SK-N-SH (cell line): Measurements from ENCODE around the gene GAL3ST3. TPM values are rescaled to one million over a fixed set of nuclear protein-coding genes. Genes with fewer than 3 reads are reported as not detected.

Experiments
- CTCF ChIA-PET: fragments of 300-600, 350-600 bp; formaldehyde crosslinking; extraction: SDS; loops from one replicate; lab custom pipeline; 2021; lab: Yijun Ruan, JAX
- POLR2A ChIA-PET: fragments of 350-600 bp; sonication (Branson Sonifier 250); formaldehyde crosslinking; extraction: SDS; loops from one replicate; lab custom pipeline; 2020; ENCODE audit warnings: antibody characterized with exemption, inconsistent platforms; lab: Yijun Ruan, JAX
- DNase-seq: peaks from one replicate; pipeline ENCODE4 v3.0.0; 2012
- H2AFZ ChIP-seq: fragments of 200-600 bp; sonication (generic); 2 replicates; pipeline ENCODE4 v1.8.1; 2016; ENCODE audit warnings: antibody characterized with exemption, mild to moderate bottlenecking, low read depth
- H3F3A ChIP-seq: fragments of 200-600 bp; sonication (generic); replicated peaks from 2 replicates; pipeline ENCODE3; 2016; ENCODE audit warnings: antibody characterized with exemption, mild to moderate bottlenecking; ENCODE audit not compliant: insufficient read depth
- H3K27ac ChIP-seq, 2 experiments: fragments of 200-500 bp in 1 of 2; fragments of 200-600 bp in 1 of 2; sonication (Bioruptor generic) in 1 of 2; sonication (generic), shearing (Covaris generic) in 1 of 2; 2 replicates each; pipeline versions ENCODE4 v1.5.1 to v1.6.1; 2014 to 2016; ENCODE audit warnings: low read depth in 2 of 2, inconsistent platforms in 1 of 2, low read length in 1 of 2, mild to moderate bottlenecking in 1 of 2, mixed read lengths in 1 of 2
- H3K27me3 ChIP-seq: fragments of 200-600 bp; sonication (generic), shearing (Covaris generic); 2 replicates; pipeline ENCODE4 v1.6.1; 2016; ENCODE audit warnings: mixed run types; ENCODE audit not compliant: insufficient read depth
- H3K36me3 ChIP-seq, 2 experiments: fragments of 200-500 bp in 1 of 2; fragments of 200-600 bp in 1 of 2; sonication (Bioruptor generic) in 1 of 2; sonication (generic) in 1 of 2; replicated peaks in 1 of 2; 2 replicates each; pipeline versions ENCODE3 to v1.5.1; 2014 to 2016; ENCODE audit warnings: low read length in 1 of 2, mild to moderate bottlenecking in 1 of 2; ENCODE audit not compliant: insufficient read depth in 2 of 2, control insufficient read depth in 1 of 2
- H3K4me1 ChIP-seq, 2 experiments: fragments of 200-500 bp in 1 of 2; fragments of 200-600 bp in 1 of 2; sonication (Bioruptor generic) in 1 of 2; sonication (generic), shearing (Covaris generic) in 1 of 2; 2 replicates each; pipeline versions ENCODE4 v1.5.1 to v1.6.1; 2014 to 2016; ENCODE audit warnings: low read depth in 1 of 2, low read length in 1 of 2, mixed run types in 1 of 2; ENCODE audit not compliant: insufficient read depth in 2 of 2, control insufficient read depth in 1 of 2
- H3K4me2 ChIP-seq: fragments of 200-600 bp; sonication (generic), shearing (Covaris generic); 2 replicates; pipeline ENCODE4 v1.6.1; 2017; ENCODE audit warnings: mixed run types
- H3K4me3 ChIP-seq, 2 experiments: fragments of 200-500 bp in 1 of 2; fragments of 200-600 bp in 1 of 2; sonication (Bioruptor generic) in 1 of 2; sonication (generic), shearing (Covaris generic) in 1 of 2; 2 replicates each; pipeline versions ENCODE4 v1.5.1 to v1.8.1; 2014 to 2016; ENCODE audit warnings: low read depth in 2 of 2, inconsistent platforms in 1 of 2, low read length in 1 of 2, mild to moderate bottlenecking in 1 of 2, mixed read lengths in 1 of 2, moderate library complexity in 1 of 2
- H3K79me2 ChIP-seq: fragments of 200-600 bp; sonication (generic); 2 replicates; pipeline ENCODE4 v1.8.1; 2017; ENCODE audit warnings: mild to moderate bottlenecking; ENCODE audit not compliant: insufficient read depth
- H3K9ac ChIP-seq: fragments of 200-600 bp; sonication (generic); 2 replicates; pipeline ENCODE4 v1.6.1; 2017; ENCODE audit warnings: mixed run types
- H3K9me2 ChIP-seq: fragments of 200-600 bp; sonication (generic); 2 replicates; pipeline ENCODE4 v1.6.1; 2017; ENCODE audit warnings: mixed run types
- H3K9me3 ChIP-seq: fragments of 200-600 bp; sonication (generic); 2 replicates; pipeline ENCODE4 v1.6.1; 2017; ENCODE audit warnings: mixed run types, mild to moderate bottlenecking, moderate library complexity
- H4K20me1 ChIP-seq: fragments of 200-600 bp; sonication (generic); 2 replicates; pipeline ENCODE4 v1.6.1; 2017; ENCODE audit warnings: mild to moderate bottlenecking, mixed run types; ENCODE audit not compliant: insufficient read depth
- CHD2 ChIP-seq: fragments of 150-350 bp; IDR thresholded peaks from 2 replicates; pipeline ENCODE4 v1.6.1; 2018; ENCODE audit warnings: low read length; ENCODE audit not compliant: partially characterized antibody
- EP300 ChIP-seq, 2 experiments: IDR thresholded peaks; 2 replicates each; pipeline versions ENCODE4 v1.4.0 to v1.6.1; 2012; ENCODE audit warnings: borderline replicate concordance in 1 of 2, low read depth in 1 of 2, low read length in 1 of 2
- EZH2phosphoT487 ChIP-seq: fragments of 200-600 bp; sonication (generic); IDR thresholded peaks from 2 replicates; pipeline ENCODE4 v1.6.1; 2017; ENCODE audit warnings: low read depth, mixed run types, mild to moderate bottlenecking, antibody characterized with exemption, moderate library complexity, borderline replicate concordance
- FOSL2 ChIP-seq: IDR thresholded peaks from 2 replicates; pipeline ENCODE4 v1.4.0; 2012; ENCODE audit warnings: low read depth, mild to moderate bottlenecking, moderate library complexity, borderline replicate concordance
- FOXJ3 ChIP-seq: sonication (generic); formaldehyde crosslinking; IDR thresholded peaks from 2 replicates; pipeline ENCODE4 v1.5.1; 2020; ENCODE audit warnings: mild to moderate bottlenecking, missing genetic modification reagents
- GABPA ChIP-seq: IDR thresholded peaks from 2 replicates; pipeline ENCODE4 v1.4.0; 2012; ENCODE audit warnings: low read depth, mild to moderate bottlenecking
- GATA2 ChIP-seq: sonication (generic); formaldehyde crosslinking; IDR thresholded peaks from 2 replicates; pipeline ENCODE4 v1.5.0; 2020; ENCODE audit warnings: mild to moderate bottlenecking, missing genetic modification reagents
- JUND ChIP-seq: IDR thresholded peaks from 2 replicates; pipeline ENCODE4 v1.4.0; 2012
- MEF2A ChIP-seq: IDR thresholded peaks from 2 replicates; pipeline ENCODE4 v1.4.0; 2012; ENCODE audit warnings: low read depth, borderline replicate concordance
- NFIC ChIP-seq: IDR thresholded peaks from 2 replicates; pipeline ENCODE4 v1.4.0; 2012; ENCODE audit warnings: borderline replicate concordance
- RCOR1 ChIP-seq: fragments of 150-350 bp; IDR thresholded peaks from 2 replicates; pipeline ENCODE4 v1.6.1; 2017; ENCODE audit warnings: antibody characterized with exemption, low read length
- SMC3 ChIP-seq: IDR thresholded peaks from 2 replicates; pipeline ENCODE4 v1.6.1; 2012; ENCODE audit warnings: low read depth, low read length, improper control_type of control experiment
- TEAD4 ChIP-seq: IDR thresholded peaks from 2 replicates; pipeline ENCODE4 v1.4.0; 2012; ENCODE audit warnings: mild to moderate bottlenecking, borderline replicate concordance; ENCODE audit not compliant: insufficient read depth
- WGBS: methylation state at CpG from one replicate; pipeline ENCODE4 v1.1.6; 2017; ENCODE audit warnings: low lambda C conversion rate; 5-methylcytosine and 5-hydroxymethylcytosine counted together
- polyA plus RNA-seq, 3 experiments: library from polyadenylated mRNA; depleted of rRNA; stranded (reverse); fragments of >200 nt; gene quantifications; 2 replicates each; pipeline ENCODE4 v1.2.3, GENCODE V29; 2012
- TF ChIP-seq, protein P1 (sequence below): fragments of 200-600 bp; sonication (generic); IDR thresholded peaks from 2 replicates; pipeline ENCODE4 v1.6.1; 2017; ENCODE audit warnings: antibody characterized with exemption, mild to moderate bottlenecking, moderate library complexity
- TF ChIP-seq, protein P2 (sequence below): fragments of 150-350 bp; IDR thresholded peaks from 2 replicates; pipeline ENCODE4 v1.6.1; 2017; ENCODE audit warnings: antibody characterized with exemption, low read length, low read depth, borderline replicate concordance
- TF ChIP-seq, protein P3 (sequence below): IDR thresholded peaks from 2 replicates; pipeline ENCODE4 v1.4.0; 2012; ENCODE audit warnings: low read depth, borderline replicate concordance
- TF ChIP-seq, protein P4 (sequence below): IDR thresholded peaks from 2 replicates; pipeline ENCODE4 v1.4.0; 2012; ENCODE audit warnings: low read depth, borderline replicate concordance
- TF ChIP-seq, protein P5 (sequence below): IDR thresholded peaks from 2 replicates; pipeline ENCODE4 v1.4.0; 2012; ENCODE audit warnings: low read depth

GAL3ST3 gene
- polyA plus RNA-seq, 1 of the 3 experiments (the other 2 are of a cell fraction): 3.2 TPM

DNA sequence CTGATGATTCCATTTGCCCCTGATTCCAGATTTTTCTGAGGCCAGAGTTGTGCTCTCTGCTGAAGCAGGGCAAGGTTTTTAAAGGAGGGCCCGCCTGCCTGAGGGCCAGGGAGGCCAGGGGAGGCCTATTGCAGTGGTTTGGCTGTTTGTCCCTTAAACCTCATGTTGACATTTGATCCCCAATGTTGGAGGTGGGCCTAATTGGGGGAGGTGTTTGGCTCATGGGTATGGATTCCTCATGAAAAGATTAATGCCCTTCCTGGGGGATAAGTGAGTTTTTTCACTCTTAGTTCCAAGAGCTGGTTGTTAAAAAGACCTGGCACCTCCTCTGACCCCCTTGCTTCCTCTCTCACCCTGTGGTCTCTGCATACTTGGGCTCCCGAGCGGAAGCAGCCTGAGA is 9.2 kb downstream of the GAL3ST3 start:
- no peak for DNase-seq
- no peak for TF ChIP-seq EZH2phosphoT487
- no peak for TF ChIP-seq MEF2A
- TF ChIP-seq TEAD4: no peak
- TF ChIP-seq, protein P1, sequence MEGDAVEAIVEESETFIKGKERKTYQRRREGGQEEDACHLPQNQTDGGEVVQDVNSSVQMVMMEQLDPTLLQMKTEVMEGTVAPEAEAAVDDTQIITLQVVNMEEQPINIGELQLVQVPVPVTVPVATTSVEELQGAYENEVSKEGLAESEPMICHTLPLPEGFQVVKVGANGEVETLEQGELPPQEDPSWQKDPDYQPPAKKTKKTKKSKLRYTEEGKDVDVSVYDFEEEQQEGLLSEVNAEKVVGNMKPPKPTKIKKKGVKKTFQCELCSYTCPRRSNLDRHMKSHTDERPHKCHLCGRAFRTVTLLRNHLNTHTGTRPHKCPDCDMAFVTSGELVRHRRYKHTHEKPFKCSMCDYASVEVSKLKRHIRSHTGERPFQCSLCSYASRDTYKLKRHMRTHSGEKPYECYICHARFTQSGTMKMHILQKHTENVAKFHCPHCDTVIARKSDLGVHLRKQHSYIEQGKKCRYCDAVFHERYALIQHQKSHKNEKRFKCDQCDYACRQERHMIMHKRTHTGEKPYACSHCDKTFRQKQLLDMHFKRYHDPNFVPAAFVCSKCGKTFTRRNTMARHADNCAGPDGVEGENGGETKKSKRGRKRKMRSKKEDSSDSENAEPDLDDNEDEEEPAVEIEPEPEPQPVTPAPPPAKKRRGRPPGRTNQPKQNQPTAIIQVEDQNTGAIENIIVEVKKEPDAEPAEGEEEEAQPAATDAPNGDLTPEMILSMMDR: no peak
- TF ChIP-seq GABPA: no peak
- TF ChIP-seq RCOR1: no peak
- TF ChIP-seq JUND: no peak
- TF ChIP-seq, protein P2, sequence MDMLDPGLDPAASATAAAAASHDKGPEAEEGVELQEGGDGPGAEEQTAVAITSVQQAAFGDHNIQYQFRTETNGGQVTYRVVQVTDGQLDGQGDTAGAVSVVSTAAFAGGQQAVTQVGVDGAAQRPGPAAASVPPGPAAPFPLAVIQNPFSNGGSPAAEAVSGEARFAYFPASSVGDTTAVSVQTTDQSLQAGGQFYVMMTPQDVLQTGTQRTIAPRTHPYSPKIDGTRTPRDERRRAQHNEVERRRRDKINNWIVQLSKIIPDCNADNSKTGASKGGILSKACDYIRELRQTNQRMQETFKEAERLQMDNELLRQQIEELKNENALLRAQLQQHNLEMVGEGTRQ: no peak
- no peak for TF ChIP-seq GATA2 (CRISPR knock-in tag)
- TF ChIP-seq FOXJ3 (CRISPR knock-in tag): no peak
- TF ChIP-seq EP300 (IDR thresholded peaks at IDR 0.05; ENCODE audit: borderline replicate concordance in 1 of 2, low read depth in 1 of 2, low read length in 1 of 2): no peak
- TF ChIP-seq, protein P3, sequence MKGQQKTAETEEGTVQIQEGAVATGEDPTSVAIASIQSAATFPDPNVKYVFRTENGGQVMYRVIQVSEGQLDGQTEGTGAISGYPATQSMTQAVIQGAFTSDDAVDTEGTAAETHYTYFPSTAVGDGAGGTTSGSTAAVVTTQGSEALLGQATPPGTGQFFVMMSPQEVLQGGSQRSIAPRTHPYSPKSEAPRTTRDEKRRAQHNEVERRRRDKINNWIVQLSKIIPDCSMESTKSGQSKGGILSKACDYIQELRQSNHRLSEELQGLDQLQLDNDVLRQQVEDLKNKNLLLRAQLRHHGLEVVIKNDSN: no peak
- TF ChIP-seq SMC3: no peak
- TF ChIP-seq, protein P4, sequence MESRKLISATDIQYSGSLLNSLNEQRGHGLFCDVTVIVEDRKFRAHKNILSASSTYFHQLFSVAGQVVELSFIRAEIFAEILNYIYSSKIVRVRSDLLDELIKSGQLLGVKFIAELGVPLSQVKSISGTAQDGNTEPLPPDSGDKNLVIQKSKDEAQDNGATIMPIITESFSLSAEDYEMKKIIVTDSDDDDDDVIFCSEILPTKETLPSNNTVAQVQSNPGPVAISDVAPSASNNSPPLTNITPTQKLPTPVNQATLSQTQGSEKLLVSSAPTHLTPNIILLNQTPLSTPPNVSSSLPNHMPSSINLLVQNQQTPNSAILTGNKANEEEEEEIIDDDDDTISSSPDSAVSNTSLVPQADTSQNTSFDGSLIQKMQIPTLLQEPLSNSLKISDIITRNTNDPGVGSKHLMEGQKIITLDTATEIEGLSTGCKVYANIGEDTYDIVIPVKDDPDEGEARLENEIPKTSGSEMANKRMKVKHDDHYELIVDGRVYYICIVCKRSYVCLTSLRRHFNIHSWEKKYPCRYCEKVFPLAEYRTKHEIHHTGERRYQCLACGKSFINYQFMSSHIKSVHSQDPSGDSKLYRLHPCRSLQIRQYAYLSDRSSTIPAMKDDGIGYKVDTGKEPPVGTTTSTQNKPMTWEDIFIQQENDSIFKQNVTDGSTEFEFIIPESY: no peak
- TF ChIP-seq, protein P5, sequence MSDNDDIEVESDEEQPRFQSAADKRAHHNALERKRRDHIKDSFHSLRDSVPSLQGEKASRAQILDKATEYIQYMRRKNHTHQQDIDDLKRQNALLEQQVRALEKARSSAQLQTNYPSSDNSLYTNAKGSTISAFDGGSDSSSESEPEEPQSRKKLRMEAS: no peak
- TF ChIP-seq FOSL2: no peak
- no peak for TF ChIP-seq NFIC
- no peak for TF ChIP-seq CHD2
- TF ChIP-seq, all 33 proteins: peak for 0
- peaks cover 5% of the 10 kb centered on the region for H3F3A ChIP-seq
- H3K27me3 ChIP-seq: no peaks in the 10 kb centered on the region
- no peaks in the 10 kb centered on the region for H4K20me1 ChIP-seq
- no peaks in the 10 kb centered on the region for H3K9me2 ChIP-seq
- ChIA-PET POLR2A (no interaction called here), CTCF (interaction anchor here (8.8 kb wide), 1 partner anchor 17 kb away, joined by 55 read pairs; no protein-coding TSS in a partner anchor)
- H3K36me3 ChIP-seq: peaks cover 0 to 6% of the 10 kb centered on the region in 2 experiments
- WGBS: 100% methylated on average over 3 of the region's 3 CpGs
- H3K4me2 ChIP-seq: no peak overlapping the region
- no peaks in the 10 kb centered on the region for H3K9me3 ChIP-seq
- H3K79me2 ChIP-seq: no peaks in the 10 kb centered on the region
- no peak overlapping the region for H3K9ac ChIP-seq
- H2AFZ ChIP-seq: no peak overlapping the region
- peaks cover 0 to under 1% of the 10 kb centered on the region in 2 experiments; a peak in 1 of 4 replicates for H3K4me1 ChIP-seq
- H3K27ac ChIP-seq: no peak overlapping the region
- no peak overlapping the region for H3K4me3 ChIP-seq
